Keratinocyte (primary cell): ENCODE measurements around the gene SNRNP25. TPM values are rescaled to one million over a fixed set of nuclear protein-coding genes. Genes with fewer than 3 reads are reported as not detected.

Experiments
- DNase-seq: peaks from one replicate; pipeline ENCODE4 v3.0.0-alpha.2; 2011; ENCODE audit warnings: low read depth, missing footprints, low spot score
- FAIRE-seq: peaks from 2 replicates; lab custom pipeline; 2011; peaks lifted over from hg19 to GRCh38; lab: Jason Lieb, UNC
- H2AFZ ChIP-seq: 2 replicates; pipeline ENCODE4 v1.6.0; 2012; ENCODE audit warnings: low read length, control low read depth, inconsistent platforms; ENCODE audit not compliant: control insufficient read depth
- H3K27ac ChIP-seq: 2 replicates; pipeline ENCODE4 v1.5.1; 2011; ENCODE audit warnings: low read length; ENCODE audit not compliant: control insufficient read depth, insufficient read depth
- H3K27me3 ChIP-seq: 3 replicates; pipeline ENCODE4 v1.6.0; 2011; ENCODE audit warnings: low read length; ENCODE audit not compliant: control insufficient read depth, insufficient read depth; ENCODE audit errors: extremely low read depth
- H3K36me3 ChIP-seq, 2 experiments: 2 replicates in 1 of 2; 3 replicates in 1 of 2; pipeline ENCODE4 v1.5.1; 2011; ENCODE audit warnings: low read length in 2 of 2, mild to moderate bottlenecking in 1 of 2; ENCODE audit not compliant: control insufficient read depth in 2 of 2, insufficient read depth in 2 of 2; ENCODE audit errors: extremely low read depth in 1 of 2
- H3K4me1 ChIP-seq: 3 replicates; pipeline ENCODE4 v1.5.1; 2011; ENCODE audit warnings: low read length; ENCODE audit not compliant: control insufficient read depth, insufficient read depth; ENCODE audit errors: extremely low read depth
- H3K4me2 ChIP-seq: 3 replicates; pipeline ENCODE4 v1.6.0; 2011; ENCODE audit warnings: low read depth, low read length; ENCODE audit not compliant: control insufficient read depth, insufficient read depth; ENCODE audit errors: extremely low read depth
- H3K4me3 ChIP-seq, 3 experiments: fragments of 200-600 bp in 1 of 3; sonication (generic) in 1 of 3; 2 replicates in 2 of 3; 3 replicates in 1 of 3; pipeline ENCODE4 v1.5.1; 2011 to 2016; ENCODE audit warnings: low read length in 3 of 3, mild to moderate bottlenecking in 3 of 3, control low read depth in 2 of 3, inconsistent platforms in 1 of 3, low read depth in 1 of 3, mixed read lengths in 1 of 3, mixed run types in 1 of 3, moderate library complexity in 1 of 3; ENCODE audit not compliant: control insufficient read depth in 2 of 3, insufficient read depth in 2 of 3; ENCODE audit errors: extremely low read depth in 1 of 3
- H3K79me2 ChIP-seq: 2 replicates; pipeline ENCODE4 v1.6.0; 2012; ENCODE audit warnings: low read length; ENCODE audit not compliant: control insufficient read depth, insufficient read depth
- H3K9ac ChIP-seq: 3 replicates; pipeline ENCODE4 v1.6.0; 2011; ENCODE audit warnings: low read length; ENCODE audit not compliant: control insufficient read depth, insufficient read depth; ENCODE audit errors: extremely low read depth
- H3K9me1 ChIP-seq: 3 replicates; pipeline ENCODE4 v1.6.0; 2011; ENCODE audit warnings: low read length; ENCODE audit not compliant: control insufficient read depth, insufficient read depth; ENCODE audit errors: extremely low read depth
- H3K9me3 ChIP-seq: 2 replicates; pipeline ENCODE4 v1.5.1; 2012; ENCODE audit warnings: low read depth, low read length; ENCODE audit not compliant: control insufficient read depth
- H4K20me1 ChIP-seq: 3 replicates; pipeline ENCODE4 v1.6.0; 2011; ENCODE audit warnings: low read length; ENCODE audit not compliant: control insufficient read depth, insufficient read depth; ENCODE audit errors: extremely low read depth
- CTCF ChIP-seq, 3 experiments: IDR thresholded peaks in 1 of 3; conservative IDR thresholded peaks in 1 of 3; optimal IDR thresholded peaks in 1 of 3; 2 replicates in 2 of 3; 3 replicates in 1 of 3; pipeline versions ENCODE3 to v1.5.1; 2011; ENCODE audit warnings: low read length in 3 of 3, mild to moderate bottlenecking in 3 of 3, moderate library complexity in 2 of 3, control low read depth in 1 of 3, inconsistent platforms in 1 of 3; ENCODE audit not compliant: insufficient read depth in 2 of 3; ENCODE audit errors: extremely low read depth in 1 of 3
- EZH2 ChIP-seq: IDR thresholded peaks from one replicate; pipeline ENCODE4 v1.6.1; 2012; ENCODE audit warnings: inconsistent platforms, mild to moderate bottlenecking, low read length, moderate library complexity
- dilution Hi-C: fragments of 300-500 bp; cut with MboI; formaldehyde crosslinking; loops from one replicate; pipeline ENCODE4 v1.7.0; 2020; ENCODE audit warnings: low sequenced_read_pairs; ENCODE audit not compliant: extremely low pct_ligation_motif_present
- polyA plus RNA-seq, 5 experiments: library from polyadenylated mRNA; depleted of rRNA in 3 of 5; stranded (reverse) in 3 of 5; stranded (forward) in 1 of 5; unstranded in 1 of 5; fragments of >200 nt; gene quantifications; 1 replicate in 1 of 5; 2 replicates in 3 of 5; 3 replicates in 1 of 5; pipeline versions ENCODE4 v1.2.1 to v1.2.3, GENCODE V29; 2011 to 2012; ENCODE audit warnings: missing spikeins in 2 of 5, low read depth in 1 of 5, low replicate concordance in 1 of 5

The SNRNP25 gene
- polyA plus RNA-seq, 1 donor (not counting 4 experiments of a cell fraction or from before 2014, with no cell fraction given) = 45.9 TPM

DNA sequence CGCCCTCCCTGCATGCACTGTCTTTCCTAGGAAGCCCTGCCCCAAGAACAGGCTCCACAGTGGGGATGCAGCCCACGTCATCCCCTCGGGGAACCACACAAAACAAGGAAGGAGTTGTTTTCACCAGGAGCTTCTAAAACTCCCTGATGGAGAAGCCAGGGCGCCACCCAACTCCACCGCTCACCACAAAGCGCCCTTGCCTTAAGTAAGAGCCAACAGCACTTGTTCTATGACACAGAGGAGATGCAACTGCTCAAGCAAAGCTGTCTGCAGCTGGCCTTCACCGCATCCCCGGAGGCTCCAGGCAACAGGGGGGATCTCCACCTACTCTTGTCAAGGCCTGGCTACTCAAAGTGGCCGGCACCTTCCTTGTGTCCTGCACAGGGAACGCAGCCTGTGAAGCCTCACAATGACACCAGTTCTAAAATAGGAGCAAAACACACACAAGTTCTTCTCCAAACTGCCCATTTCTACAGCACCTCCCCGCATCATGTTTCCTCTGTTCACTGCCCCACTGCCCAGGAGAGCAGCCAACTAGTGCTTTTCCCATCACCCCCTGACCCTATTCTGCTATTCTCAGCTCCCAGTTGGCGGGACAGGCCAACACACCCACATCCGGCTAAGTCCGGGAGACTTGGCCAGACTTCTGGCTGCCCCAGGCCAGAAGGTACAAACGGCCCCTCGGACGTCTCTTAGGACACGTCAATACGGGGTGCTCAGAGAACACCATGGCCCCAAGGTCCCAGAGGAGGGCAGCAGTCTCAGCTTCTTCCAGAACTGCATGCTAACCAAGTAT lies 48.6 kb downstream of the SNRNP25 start:
- dilution Hi-C loops = no loop called here
- Histone ChIP-seq H3K9ac (no peak overlapping the region), H4K20me1 (peaks cover 6% of the 10 kb centered on the region), H3K36me3 (peaks cover 21 to 35% of the 10 kb centered on the region in 2 experiments), H3K27me3 (no peaks in the 10 kb centered on the region), H3K79me2 (no peaks in the 10 kb centered on the region), H3K4me3 (no peak overlapping the region), H3K9me1 (no peaks in the 10 kb centered on the region), H2AFZ (no peak overlapping the region), H3K9me3 (no peaks in the 10 kb centered on the region), H3K4me1 (no peaks in the 10 kb centered on the region), H3K4me2 (no peak overlapping the region), H3K27ac (no peak overlapping the region)
- DNase-seq (no peak), FAIRE-seq (no peak)
- no peak for TF ChIP-seq EZH2
- no peak for TF ChIP-seq CTCF (optimal IDR thresholded peaks at IDR 0.05 in 1 of 3, IDR thresholded peaks at IDR 0.05 in 1 of 3, conservative IDR thresholded peaks at IDR 0.05 in 1 of 3; ENCODE audit: extremely low read depth in 1 of 3, insufficient read depth in 2 of 3, low read length in 3 of 3)

DNA sequence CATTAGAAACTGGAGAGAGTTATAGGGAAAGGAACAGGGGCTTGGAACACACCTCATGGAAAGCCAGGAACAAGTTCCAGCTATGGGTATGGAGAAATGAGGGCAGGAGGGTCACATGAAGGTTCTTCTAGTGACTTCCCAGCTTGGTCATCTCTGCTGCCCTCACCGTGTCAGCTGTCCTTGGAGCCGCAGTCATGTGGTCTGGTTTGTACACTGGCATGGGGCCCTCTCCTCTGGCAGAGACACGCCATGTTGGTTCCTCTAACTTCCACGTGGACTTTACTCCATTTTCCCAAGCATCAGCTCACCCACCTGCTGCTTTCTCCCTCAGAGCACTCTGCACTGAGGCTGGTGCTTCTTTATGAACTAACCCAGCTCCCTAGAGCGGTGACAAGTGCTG lies 50.7 kb downstream of the SNRNP25 start:
- no peak overlapping the region for H3K4me3 ChIP-seq
- peaks cover 4% of the 10 kb centered on the region for H4K20me1 ChIP-seq
- FAIRE-seq (no peak), DNase-seq (no peak)
- no peak for TF ChIP-seq EZH2
- TF ChIP-seq CTCF (optimal IDR thresholded peaks at IDR 0.05 in 1 of 3, IDR thresholded peaks at IDR 0.05 in 1 of 3, conservative IDR thresholded peaks at IDR 0.05 in 1 of 3; ENCODE audit: extremely low read depth in 1 of 3, insufficient read depth in 2 of 3, low read length in 3 of 3) = no peak
- no peaks in the 10 kb centered on the region for H3K9me1 ChIP-seq
- no peaks in the 10 kb centered on the region for H3K79me2 ChIP-seq
- H3K9ac ChIP-seq = no peak overlapping the region
- H3K4me1 ChIP-seq = no peaks in the 10 kb centered on the region
- no peaks in the 10 kb centered on the region for H3K27me3 ChIP-seq
- no peaks in the 10 kb centered on the region for H3K9me3 ChIP-seq
- H3K27ac ChIP-seq = no peak overlapping the region
- no peak overlapping the region for H2AFZ ChIP-seq
- dilution Hi-C loops = no loop called here
- H3K36me3 ChIP-seq = peaks cover 24 to 37% of the 10 kb centered on the region in 2 experiments
- H3K4me2 ChIP-seq = no peak overlapping the region
